HG02678 (cell line): Measurements from ENCODE around the gene HEATR3.

ENCODE experiments used
- ATAC-seq: cut with Tn5 transposase; IDR thresholded peaks from one replicate; pipeline ENCODE4 v1.9.1; 2021; ENCODE audit warnings: mild to moderate bottlenecking, moderate library complexity; ENCODE audit not compliant: unreplicated experiment

HEATR3 gene

GRCh38 chr16:50050802-50051201 is 15.0 kb upstream of the HEATR3 start:
- no peak for ATAC-seq

- ATAC-seq = no peak
Measured at GRCh38 chr16:50056226-50056625, 9.5 kb upstream of the HEATR3 start.

DNA sequence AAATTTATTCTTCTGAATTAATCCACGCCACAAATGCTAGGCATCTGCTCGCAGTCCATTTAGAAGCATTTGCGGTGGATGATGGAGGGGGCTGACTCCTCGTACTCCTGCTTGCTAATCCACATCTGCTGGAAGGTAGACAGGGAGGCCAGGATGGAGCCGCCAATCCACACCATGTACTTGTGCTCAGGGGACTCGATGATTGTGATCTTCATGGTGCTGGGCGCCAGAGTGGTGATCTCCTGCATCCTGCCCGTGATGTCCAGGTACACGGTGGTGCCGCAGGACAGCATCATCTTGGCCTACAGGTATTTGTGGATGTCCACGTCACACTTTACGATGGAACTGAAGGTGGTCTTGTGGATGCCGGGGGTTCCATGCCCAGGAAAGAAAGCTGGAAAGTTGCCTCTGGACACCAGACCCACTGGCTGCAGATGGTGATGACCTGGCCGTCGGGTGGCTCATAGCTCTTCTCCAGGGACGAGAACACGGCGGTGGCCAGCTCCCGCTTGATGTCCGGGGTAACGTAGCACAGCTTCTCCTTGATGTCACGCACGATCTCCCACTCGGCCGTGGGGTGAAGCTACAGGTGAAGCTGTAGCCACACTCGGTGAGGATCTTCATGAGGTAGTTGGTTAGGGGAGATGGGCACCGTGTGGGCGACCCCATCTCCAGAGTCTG is 7.5 kb upstream of the HEATR3 start:
- ATAC-seq = no peak

GRCh38 chr16:50059111-50059510 is 6.7 kb upstream of the HEATR3 start:
- no peak for ATAC-seq

- ATAC-seq = no peak
Measured at GRCh38 chr16:50059669-50060068, 6.1 kb upstream of the HEATR3 start.

- ATAC-seq = no peak
Measured at GRCh38 chr16:50061326-50061725, 4.4 kb upstream of the HEATR3 start.

GRCh38 chr16:50065241-50065623 is 538 bp upstream of the HEATR3 start:
- no peak for ATAC-seq

- ATAC-seq = no peak
Measured at GRCh38 chr16:50066482-50067289, 916 bp downstream of the HEATR3 start.

GRCh38 chr16:50067290-50067853 is 1.6 kb downstream of the HEATR3 start:
- ATAC-seq = no peak

GRCh38 chr16:50068550-50068949 is 2.8 kb downstream of the HEATR3 start:
- no peak for ATAC-seq

GRCh38 chr16:50069060-50069459 is 3.3 kb downstream of the HEATR3 start:
- ATAC-seq = no peak

DNA sequence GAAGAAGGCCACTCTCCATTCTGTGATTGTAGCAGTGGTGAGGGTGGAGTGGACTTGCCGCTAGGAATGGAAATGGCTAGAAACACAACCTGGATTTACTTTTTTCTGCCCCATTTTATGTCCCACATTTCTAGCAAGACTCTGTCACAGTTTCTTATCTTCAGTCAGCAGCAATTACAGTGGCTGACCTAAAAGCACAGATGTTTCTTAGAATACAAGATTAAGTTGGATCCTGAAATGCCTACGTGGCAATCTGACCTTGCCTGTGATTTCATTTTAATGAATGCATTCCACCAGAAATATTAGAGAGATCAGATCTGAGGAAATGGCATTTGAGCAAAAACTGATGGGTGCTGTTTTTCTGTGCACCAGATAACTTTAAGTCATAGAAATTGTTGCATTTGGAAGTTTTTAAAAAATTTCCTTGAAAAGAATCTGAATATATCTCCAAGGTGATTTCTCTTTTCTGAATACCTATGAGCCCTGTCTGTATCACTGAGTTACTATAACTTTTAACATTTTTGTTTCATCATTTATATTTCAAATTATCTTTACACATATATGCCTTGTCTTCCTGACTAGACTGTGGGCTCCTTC is 5.4 kb downstream of the HEATR3 start:
- no peak for ATAC-seq

- ATAC-seq = no peak
Measured at GRCh38 chr16:50072730-50073129, 7.0 kb downstream of the HEATR3 start.

DNA sequence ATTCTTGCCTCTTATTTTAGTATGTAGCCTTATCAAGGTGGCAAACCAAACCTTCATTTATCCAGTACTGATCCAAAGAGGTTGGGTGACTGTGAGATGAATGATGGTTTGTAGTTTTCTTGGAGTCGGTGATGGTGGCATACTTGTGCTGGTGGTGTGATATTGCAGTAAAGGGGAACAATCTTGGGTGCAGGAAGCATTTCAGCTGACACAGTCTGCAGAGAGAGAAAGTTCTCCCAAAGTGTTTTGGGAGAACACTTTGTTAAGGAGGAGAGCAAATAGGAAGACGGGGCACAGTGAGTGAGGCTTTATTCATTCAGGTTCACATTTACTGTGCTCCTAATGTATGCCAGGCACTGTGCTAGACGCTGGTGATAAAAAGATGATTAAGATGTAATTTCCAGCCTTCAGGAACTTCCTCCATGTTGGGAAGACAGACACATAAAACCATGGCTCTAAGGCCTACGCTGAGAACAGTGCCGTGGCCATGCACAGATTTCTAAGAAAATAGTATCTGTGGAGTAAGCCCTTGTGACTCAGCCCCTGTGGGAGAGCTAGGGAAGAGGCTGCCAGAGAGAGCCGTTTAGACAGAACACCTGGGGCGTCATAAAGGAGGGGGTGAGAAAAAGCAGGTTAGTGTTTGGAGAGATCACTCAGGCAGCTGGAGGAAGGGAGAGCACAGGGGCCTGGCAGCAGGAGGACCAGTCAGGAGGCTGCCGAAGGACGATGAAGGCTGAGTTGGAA is 13.8 kb downstream of the HEATR3 start:
- ATAC-seq = no peak

GRCh38 chr16:50081428-50082018 is 15.8 kb downstream of the HEATR3 start:
- ATAC-seq = no peak

GRCh38 chr16:50083996-50084395 is 18.2 kb downstream of the HEATR3 start:
- no peak for ATAC-seq

DNA sequence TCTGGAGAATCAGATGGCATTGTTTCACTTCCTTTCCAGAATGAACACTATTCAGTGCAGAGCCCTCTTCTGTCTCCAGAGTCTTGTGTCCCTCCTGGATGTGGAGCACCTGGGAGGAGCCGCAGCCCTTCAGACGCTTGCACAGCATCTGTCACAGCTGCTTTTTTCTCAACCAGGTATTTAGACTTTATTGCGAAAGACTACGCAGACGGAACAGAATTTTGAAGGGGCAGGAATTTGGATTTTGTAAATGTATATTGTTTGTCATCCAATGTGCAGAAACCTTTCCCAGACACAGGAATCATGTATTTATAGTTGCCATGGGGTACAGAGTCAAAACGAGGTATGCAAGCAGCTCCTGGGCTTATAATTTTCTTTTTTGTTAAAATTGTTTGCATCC is 20.4 kb downstream of the HEATR3 start:
- ATAC-seq = no peak

DNA sequence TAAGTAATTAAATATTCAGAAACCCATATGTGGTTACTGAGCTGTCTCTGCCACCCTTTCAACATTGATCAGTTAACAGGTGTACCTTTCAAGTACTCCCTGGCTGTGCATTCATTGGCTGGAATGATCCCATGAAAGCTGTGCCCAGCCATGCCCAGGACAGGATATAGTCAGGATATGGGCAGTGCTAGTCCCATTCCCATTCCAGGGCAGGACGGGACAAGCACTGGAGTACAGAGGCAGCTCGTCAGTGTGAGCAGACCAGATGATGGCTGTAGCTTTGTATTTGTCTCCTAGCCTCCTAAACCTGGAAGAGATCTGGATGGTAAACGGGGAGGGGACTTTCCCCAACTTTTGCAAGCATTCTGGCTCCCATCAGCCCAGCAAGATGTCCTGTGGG is 22.5 kb downstream of the HEATR3 start:
- no peak for ATAC-seq

GRCh38 chr16:50092891-50093290 is 27.1 kb downstream of the HEATR3 start:
- no peak for ATAC-seq

DNA sequence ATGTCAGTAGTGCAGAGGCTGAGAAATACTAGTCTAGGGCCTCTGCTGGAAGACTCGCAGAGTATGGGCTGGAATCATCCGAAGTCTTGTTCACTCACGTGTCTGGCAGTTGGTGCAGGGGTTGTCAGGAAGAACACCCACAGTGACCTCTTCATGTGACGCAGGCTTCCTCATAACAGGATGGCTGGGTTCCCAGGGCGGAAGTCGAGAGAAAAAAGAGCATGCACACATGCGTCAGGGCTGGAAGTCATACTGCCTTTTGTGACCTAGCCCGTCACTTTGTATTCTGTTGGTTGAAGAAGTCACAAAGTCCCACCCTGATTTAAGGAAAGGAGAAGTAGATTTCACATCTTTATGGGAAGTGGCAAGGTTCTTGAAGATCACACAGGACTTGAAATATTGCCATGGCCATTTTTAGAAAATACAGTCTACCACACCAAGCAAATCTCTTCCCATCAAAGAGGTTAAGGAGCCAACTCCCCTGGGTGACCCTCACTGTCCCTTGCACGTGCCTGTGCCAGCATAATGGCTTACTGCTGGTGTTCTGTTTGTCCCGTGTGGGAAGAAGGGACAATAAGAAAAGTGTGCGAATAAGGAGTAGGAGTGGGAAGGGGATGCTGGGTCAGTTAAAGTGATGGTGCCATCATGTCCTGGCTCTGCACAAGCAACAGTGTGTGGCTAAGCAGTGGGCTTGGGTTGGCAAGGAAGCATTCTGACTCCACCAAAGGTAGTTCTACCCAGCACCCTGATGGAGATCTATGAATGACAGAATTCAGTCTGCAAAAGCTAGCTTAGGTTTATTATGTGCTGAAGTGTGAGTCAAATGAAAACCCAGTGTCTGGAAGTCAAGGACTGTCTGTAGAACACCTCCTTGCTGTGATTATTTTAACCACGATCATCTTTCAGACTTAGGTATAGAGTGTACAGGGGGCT is 28.1 kb downstream of the HEATR3 start:
- no peak for ATAC-seq
